ENCODE measurements around the gene HRK.

HRK gene

GRCh38 chr12:116892349-116893140 lies 11.3 kb upstream of the HRK start:
- TF ChIP-seq FOXA1 (IDR thresholded peaks at IDR 0.05) = no peak
- TF ChIP-seq ELF4 (IDR thresholded peaks at IDR 0.05) = no peak
- TF ChIP-seq PKNOX1 (IDR thresholded peaks at IDR 0.05) = no peak
- no peak for TF ChIP-seq LEF1 (IDR thresholded peaks at IDR 0.05; ENCODE audit: borderline replicate concordance)
- TF ChIP-seq SP1 (IDR thresholded peaks at IDR 0.05) = no peak
- TF ChIP-seq FOXM1 (IDR thresholded peaks at IDR 0.05; ENCODE audit: borderline replicate concordance) = no peak
- no peak for TF ChIP-seq NFRKB (IDR thresholded peaks at IDR 0.05)
- TF ChIP-seq TARDBP (IDR thresholded peaks at IDR 0.05) = no peak
- TF ChIP-seq CTBP1 (IDR thresholded peaks at IDR 0.05; ENCODE audit: borderline replicate concordance) = no peak
- no peak for TF ChIP-seq L3MBTL2 (conservative IDR thresholded peaks at IDR 0.05)
- no peak for TF ChIP-seq ZNF384 (IDR thresholded peaks at IDR 0.05)
- TF ChIP-seq BHLHE40 (IDR thresholded peaks at IDR 0.05; ENCODE audit: borderline replicate concordance) = no peak
- TF ChIP-seq ARNT (IDR thresholded peaks at IDR 0.05) = no peak
- TF ChIP-seq SUZ12 (IDR thresholded peaks at IDR 0.05) = no peak
- no peak for TF ChIP-seq HDGF (IDR thresholded peaks at IDR 0.05; ENCODE audit: borderline replicate concordance)
- TF ChIP-seq FOXK2 (IDR thresholded peaks at IDR 0.05) = no peak
- peak; percentile 31 for DNase-seq (ENCODE audit: extremely low spot score)
- CTCF ChIA-PET = interaction anchor here (1.1 to 1.5 kb wide), 2 partner anchors 10 to 29 kb away, joined by 3 to 4 read pairs; no protein-coding TSS in a partner anchor
- POLR2A ChIA-PET = interaction anchor here (1.0 kb wide), 1 partner anchor 12 kb away, joined by 3 read pairs; no protein-coding TSS in a partner anchor

GRCh38 chr12:116891019-116891418 lies 9.8 kb upstream of the HRK start:
- POLR2A ChIA-PET = no interaction called here
- CTCF ChIA-PET = interaction anchor here (1.5 kb wide), 1 partner anchor 8 kb away, joined by 4 read pairs; no protein-coding TSS in a partner anchor
- no peak for DNase-seq (ENCODE audit: extremely low spot score)
- TF ChIP-seq L3MBTL2 (conservative IDR thresholded peaks at IDR 0.05) (no peak), BHLHE40 (IDR thresholded peaks at IDR 0.05; ENCODE audit: borderline replicate concordance) (no peak), SUZ12 (IDR thresholded peaks at IDR 0.05) (no peak), HDGF (IDR thresholded peaks at IDR 0.05; ENCODE audit: borderline replicate concordance) (no peak), FOXA1 (IDR thresholded peaks at IDR 0.05) (no peak), ELF4 (IDR thresholded peaks at IDR 0.05) (peak; percentile 81), CTBP1 (IDR thresholded peaks at IDR 0.05; ENCODE audit: borderline replicate concordance) (no peak), ARNT (IDR thresholded peaks at IDR 0.05) (no peak)

- CTCF ChIA-PET = no interaction called here
- POLR2A ChIA-PET = no interaction called here
- no peak for TF ChIP-seq FOXK2 (IDR thresholded peaks at IDR 0.05)
- no peak for TF ChIP-seq BHLHE40 (IDR thresholded peaks at IDR 0.05; ENCODE audit: borderline replicate concordance)
- TF ChIP-seq HDGF (IDR thresholded peaks at IDR 0.05; ENCODE audit: borderline replicate concordance) = no peak
- TF ChIP-seq TARDBP (IDR thresholded peaks at IDR 0.05) = no peak
- TF ChIP-seq FOXM1 (IDR thresholded peaks at IDR 0.05; ENCODE audit: borderline replicate concordance) = no peak
- TF ChIP-seq SUZ12 (IDR thresholded peaks at IDR 0.05) = no peak
- no peak for TF ChIP-seq FOXA1 (IDR thresholded peaks at IDR 0.05)
- TF ChIP-seq CTBP1 (IDR thresholded peaks at IDR 0.05; ENCODE audit: borderline replicate concordance) = no peak
- no peak for TF ChIP-seq ARNT (IDR thresholded peaks at IDR 0.05)
- DNase-seq (ENCODE audit: extremely low spot score) = no peak
Measured at GRCh38 chr12:116890330-116890729, 9.1 kb upstream of the HRK start.

GRCh38 chr12:116887897-116888296 lies 6.7 kb upstream of the HRK start:
- no peak for DNase-seq (ENCODE audit: extremely low spot score)
- TF ChIP-seq LEF1 (IDR thresholded peaks at IDR 0.05; ENCODE audit: borderline replicate concordance) (no peak), NFRKB (IDR thresholded peaks at IDR 0.05) (no peak), FOXK2 (IDR thresholded peaks at IDR 0.05) (no peak), HDGF (IDR thresholded peaks at IDR 0.05; ENCODE audit: borderline replicate concordance) (no peak), L3MBTL2 (conservative IDR thresholded peaks at IDR 0.05) (no peak), ELF4 (IDR thresholded peaks at IDR 0.05) (no peak), SUZ12 (IDR thresholded peaks at IDR 0.05) (no peak), ZNF384 (IDR thresholded peaks at IDR 0.05) (no peak), PKNOX1 (IDR thresholded peaks at IDR 0.05) (no peak), CTBP1 (IDR thresholded peaks at IDR 0.05; ENCODE audit: borderline replicate concordance) (no peak), BHLHE40 (IDR thresholded peaks at IDR 0.05; ENCODE audit: borderline replicate concordance) (no peak), ARNT (IDR thresholded peaks at IDR 0.05) (no peak), SP1 (IDR thresholded peaks at IDR 0.05) (no peak), FOXM1 (IDR thresholded peaks at IDR 0.05; ENCODE audit: borderline replicate concordance) (no peak), FOXA1 (IDR thresholded peaks at IDR 0.05) (no peak), TARDBP (IDR thresholded peaks at IDR 0.05) (no peak)
- CTCF ChIA-PET = no interaction called here
- POLR2A ChIA-PET = no interaction called here

- POLR2A ChIA-PET = no interaction called here
- CTCF ChIA-PET = no interaction called here
- TF ChIP-seq ELF4 (IDR thresholded peaks at IDR 0.05) (no peak), FOXA1 (IDR thresholded peaks at IDR 0.05) (no peak), PKNOX1 (IDR thresholded peaks at IDR 0.05) (no peak), FOXK2 (IDR thresholded peaks at IDR 0.05) (no peak), SP1 (IDR thresholded peaks at IDR 0.05) (no peak), TARDBP (IDR thresholded peaks at IDR 0.05) (no peak), SUZ12 (IDR thresholded peaks at IDR 0.05) (no peak), BHLHE40 (IDR thresholded peaks at IDR 0.05; ENCODE audit: borderline replicate concordance) (no peak), ARNT (IDR thresholded peaks at IDR 0.05) (no peak), L3MBTL2 (conservative IDR thresholded peaks at IDR 0.05) (no peak)
- no peak for DNase-seq (ENCODE audit: extremely low spot score)
Measured at GRCh38 chr12:116887244-116887643, 6.0 kb upstream of the HRK start.

GRCh38 chr12:116885491-116885890 lies 4.2 kb upstream of the HRK start:
- DNase-seq (ENCODE audit: extremely low spot score) = no peak
- TF ChIP-seq NFRKB (IDR thresholded peaks at IDR 0.05) (no peak), ZNF384 (IDR thresholded peaks at IDR 0.05) (no peak), HDGF (IDR thresholded peaks at IDR 0.05; ENCODE audit: borderline replicate concordance) (no peak), FOXK2 (IDR thresholded peaks at IDR 0.05) (no peak), BHLHE40 (IDR thresholded peaks at IDR 0.05; ENCODE audit: borderline replicate concordance) (no peak), CTBP1 (IDR thresholded peaks at IDR 0.05; ENCODE audit: borderline replicate concordance) (no peak), ARNT (IDR thresholded peaks at IDR 0.05) (no peak), FOXM1 (IDR thresholded peaks at IDR 0.05; ENCODE audit: borderline replicate concordance) (no peak), SUZ12 (IDR thresholded peaks at IDR 0.05) (no peak), TARDBP (IDR thresholded peaks at IDR 0.05) (no peak), L3MBTL2 (conservative IDR thresholded peaks at IDR 0.05) (no peak), PKNOX1 (IDR thresholded peaks at IDR 0.05) (no peak), SP1 (IDR thresholded peaks at IDR 0.05) (no peak), ELF4 (IDR thresholded peaks at IDR 0.05) (no peak), FOXA1 (IDR thresholded peaks at IDR 0.05) (no peak), LEF1 (IDR thresholded peaks at IDR 0.05; ENCODE audit: borderline replicate concordance) (no peak)
- CTCF ChIA-PET = interaction anchor here (0.7 kb wide), 1 partner anchor 235 kb away, joined by 3 read pairs; no protein-coding TSS in a partner anchor
- POLR2A ChIA-PET = no interaction called here
